Prostate gland (tissue), 2 donors: ENCODE results near the gene ZNF330. TPM values are rescaled to one million over a fixed set of nuclear protein-coding genes. Genes with fewer than 3 reads are reported as not detected.

Source experiments
- DNase-seq: peaks from one replicate; pipeline ENCODE4 v3.0.0-alpha.2; 2019; ENCODE audit warnings: low spot score
- H3K27ac ChIP-seq, 2 donors: fragments of 200-600 bp; sonication (generic); 2 replicates each; pipeline ENCODE4 v1.5.1; 2017 to 2019
- H3K27me3 ChIP-seq: fragments of 200-600 bp; sonication (generic); replicated peaks from 2 replicates; pipeline ENCODE4 v1.5.1; 2019; ENCODE audit not compliant: insufficient read depth
- H3K36me3 ChIP-seq, 2 donors: fragments of 200-600 bp; sonication (generic); 1 replicate in 1 of 2; 2 replicates in 1 of 2; pipeline versions ENCODE4 v1.5.1 to v1.8.1; 2017 to 2019
- H3K4me1 ChIP-seq: fragments of 200-600 bp; sonication (generic); replicated peaks from 2 replicates; pipeline ENCODE4 v1.5.1; 2019
- H3K4me3 ChIP-seq, 2 donors: fragments of 200-600 bp; sonication (generic); 2 replicates each; pipeline ENCODE4 v1.5.1; 2017 to 2019
- H3K9me3 ChIP-seq: fragments of 200-600 bp; sonication (generic); 2 replicates; pipeline ENCODE4 v1.5.1; 2017
- POLR2A ChIP-seq: fragments of 450-650 bp; IDR thresholded peaks from one replicate; pipeline ENCODE4 v1.6.1; 2016; ENCODE audit warnings: antibody characterized with exemption, mild to moderate bottlenecking
- POLR2AphosphoS5 ChIP-seq: sonication (generic); formaldehyde crosslinking; IDR thresholded peaks from one replicate; pipeline ENCODE4 v1.6.1; 2017; ENCODE audit warnings: antibody characterized with exemption
- WGBS: methylation state at CpG from one replicate; pipeline ENCODE4 v1.1.5; 2018; 5-methylcytosine and 5-hydroxymethylcytosine counted together
- intact Hi-C: fragments of 100-400 bp; cut with DNase I; formaldehyde crosslinking; loops from one replicate; pipeline ENCODE4 v1.14.2; 2022
- total RNA-seq, 2 donors: library from RNA; depleted of rRNA; stranded (reverse); fragments of >200 nt; gene quantifications; one replicate each; pipeline ENCODE4 v1.1.0, GENCODE V29; 2016
- TF ChIP-seq, protein P1 (sequence below), 4 experiments: fragments of 200-600 bp in 2 of 4; fragments of 450-650 bp in 2 of 4; sonication (generic) in 2 of 4; IDR thresholded peaks; 1 replicate in 3 of 4; 2 replicates in 1 of 4; pipeline ENCODE4 v1.5.1; 2016 to 2019; ENCODE audit warnings: antibody characterized with exemption in 4 of 4, mild to moderate bottlenecking in 2 of 4, moderate library complexity in 2 of 4

ZNF330 gene
- total RNA-seq, 2 donors from 2014 or later = 12.1 to 22.7 TPM

DNA sequence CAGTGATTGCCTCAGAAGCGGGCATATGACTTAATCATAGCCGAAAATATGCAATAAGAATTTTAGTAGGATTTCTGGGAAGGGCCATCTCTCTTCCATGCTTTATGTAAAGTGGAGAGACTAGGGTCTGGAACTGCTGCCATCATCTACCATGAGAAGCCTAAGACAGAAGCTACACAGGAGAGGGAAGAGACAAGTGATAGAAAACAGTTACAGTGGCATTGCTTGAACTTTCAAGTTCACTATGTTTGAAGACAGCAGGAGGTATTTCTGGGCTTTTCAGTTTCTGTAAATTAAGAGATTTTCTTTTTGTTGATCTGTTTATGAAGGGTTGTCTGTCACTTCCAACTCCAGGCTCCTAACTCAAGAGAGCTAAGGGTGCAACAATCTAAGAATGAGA is 62.5 kb downstream of the ZNF330 start:
- TF ChIP-seq POLR2AphosphoS5 (no peak), POLR2A (no peak)
- TF ChIP-seq, protein P1, sequence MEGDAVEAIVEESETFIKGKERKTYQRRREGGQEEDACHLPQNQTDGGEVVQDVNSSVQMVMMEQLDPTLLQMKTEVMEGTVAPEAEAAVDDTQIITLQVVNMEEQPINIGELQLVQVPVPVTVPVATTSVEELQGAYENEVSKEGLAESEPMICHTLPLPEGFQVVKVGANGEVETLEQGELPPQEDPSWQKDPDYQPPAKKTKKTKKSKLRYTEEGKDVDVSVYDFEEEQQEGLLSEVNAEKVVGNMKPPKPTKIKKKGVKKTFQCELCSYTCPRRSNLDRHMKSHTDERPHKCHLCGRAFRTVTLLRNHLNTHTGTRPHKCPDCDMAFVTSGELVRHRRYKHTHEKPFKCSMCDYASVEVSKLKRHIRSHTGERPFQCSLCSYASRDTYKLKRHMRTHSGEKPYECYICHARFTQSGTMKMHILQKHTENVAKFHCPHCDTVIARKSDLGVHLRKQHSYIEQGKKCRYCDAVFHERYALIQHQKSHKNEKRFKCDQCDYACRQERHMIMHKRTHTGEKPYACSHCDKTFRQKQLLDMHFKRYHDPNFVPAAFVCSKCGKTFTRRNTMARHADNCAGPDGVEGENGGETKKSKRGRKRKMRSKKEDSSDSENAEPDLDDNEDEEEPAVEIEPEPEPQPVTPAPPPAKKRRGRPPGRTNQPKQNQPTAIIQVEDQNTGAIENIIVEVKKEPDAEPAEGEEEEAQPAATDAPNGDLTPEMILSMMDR (IDR thresholded peaks at IDR 0.05) = no peak
- 98% methylated on average over 2 of the region's 2 CpGs for WGBS
- Histone ChIP-seq H3K36me3 (no peaks in the 10 kb centered on the region), H3K4me3 (no peak overlapping the region), H3K4me1 (no peaks in the 10 kb centered on the region), H3K27ac (no peak overlapping the region), H3K27me3 (no peaks in the 10 kb centered on the region), H3K9me3 (no peaks in the 10 kb centered on the region)
- DNase-seq = no peak
- intact Hi-C loops = no loop called here

GRCh38 chr4:141283563-141283962 is 62.9 kb downstream of the ZNF330 start:
- Histone ChIP-seq H3K36me3 (no peaks in the 10 kb centered on the region), H3K9me3 (no peaks in the 10 kb centered on the region), H3K27ac (no peak overlapping the region), H3K4me1 (no peaks in the 10 kb centered on the region), H3K4me3 (no peak overlapping the region), H3K27me3 (no peaks in the 10 kb centered on the region)
- intact Hi-C loops = no loop called here
- DNase-seq = no peak
- TF ChIP-seq POLR2A (no peak), POLR2AphosphoS5 (no peak)
- TF ChIP-seq, protein P1 (IDR thresholded peaks at IDR 0.05) = no peak
- WGBS = 91% methylated on average over 2 of the region's 2 CpGs

Other genes starting within 250 kb of the ZNF330 start
- gene RNF150, start 87.4 kb upstream of the ZNF330 start, total RNA-seq = 10 to 100 TPM; 11.7 to 12.3 TPM